BJ (cell line): Measurements from ENCODE around the gene ARRDC3. TPM values are rescaled to one million over a fixed set of nuclear protein-coding genes. Genes with fewer than 3 reads are reported as not detected.

Experiments used
- CTCF ChIA-PET: fragments of 350-600 bp; formaldehyde crosslinking; extraction: SDS; loops from one replicate; lab custom pipeline; 2021; ENCODE audit warnings: antibody characterized with exemption, inconsistent platforms; lab: Yijun Ruan, JAX
- POLR2A ChIA-PET: fragments of 300-600 bp; sonication (Branson Sonifier 250); formaldehyde crosslinking; extraction: SDS; loops from one replicate; lab custom pipeline; 2021; ENCODE audit warnings: antibody characterized with exemption; lab: Charles Lee
- DNase-seq: peaks from one replicate; pipeline ENCODE4 v3.0.0-alpha.2; 2011; ENCODE audit warnings: low read depth
- H3K27me3 ChIP-seq: 2 replicates; pipeline ENCODE4 v1.6.0; 2011; ENCODE audit warnings: low read length; ENCODE audit not compliant: control insufficient read depth, insufficient read depth
- H3K36me3 ChIP-seq: 2 replicates; pipeline ENCODE4 v1.5.1; 2011; ENCODE audit warnings: low read length; ENCODE audit not compliant: control insufficient read depth, insufficient read depth
- H3K4me3 ChIP-seq: 2 replicates; pipeline ENCODE4 v1.5.1; 2011; ENCODE audit warnings: low read depth, mild to moderate bottlenecking, control low read depth, low read length
- polyA plus RNA-seq: library from polyadenylated mRNA; depleted of rRNA; stranded (reverse); fragments of >200 nt; gene quantifications from 2 replicates; pipeline ENCODE4 v1.2.3, GENCODE V29; 2011
- TF ChIP-seq, protein P1 (sequence below): IDR thresholded peaks from 2 replicates; pipeline ENCODE4 v1.5.1; 2011; ENCODE audit warnings: low read depth, mild to moderate bottlenecking, control low read depth, inconsistent platforms, low read length, moderate library complexity; ENCODE audit not compliant: insufficient read depth

The ARRDC3 gene
- polyA plus RNA-seq, 1 experiment = 20.7 TPM

DNA sequence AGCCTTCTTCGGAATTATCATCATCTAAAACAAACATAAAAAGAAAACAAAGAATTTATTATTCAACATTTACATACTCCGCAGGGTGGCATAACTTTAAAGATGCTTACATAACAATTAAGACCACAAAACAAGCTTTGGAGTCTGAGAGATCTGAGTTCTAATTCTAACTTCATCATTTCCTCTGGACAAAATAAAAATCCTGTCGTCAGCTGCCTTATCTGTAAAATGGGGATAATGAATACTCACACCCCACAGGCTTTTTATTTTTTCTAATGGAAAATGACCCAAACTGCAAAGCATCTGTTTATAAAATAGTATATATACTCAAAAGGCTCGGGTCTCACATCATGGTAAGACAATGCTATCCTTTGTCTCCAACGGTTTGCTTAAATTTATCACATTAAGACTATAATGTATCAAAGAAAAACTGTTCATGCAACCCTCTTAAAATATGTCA is 4.3 kb downstream of the ARRDC3 start:
- ChIA-PET CTCF (interaction anchor here (0.9 kb wide), 1 partner anchor 274 kb away, joined by 3 read pairs; no protein-coding TSS in a partner anchor), POLR2A (no interaction called here)
- DNase-seq = no peak
- peaks cover 7% of the 10 kb centered on the region for H3K36me3 ChIP-seq
- H3K27me3 ChIP-seq = no peaks in the 10 kb centered on the region
- TF ChIP-seq, protein P1, sequence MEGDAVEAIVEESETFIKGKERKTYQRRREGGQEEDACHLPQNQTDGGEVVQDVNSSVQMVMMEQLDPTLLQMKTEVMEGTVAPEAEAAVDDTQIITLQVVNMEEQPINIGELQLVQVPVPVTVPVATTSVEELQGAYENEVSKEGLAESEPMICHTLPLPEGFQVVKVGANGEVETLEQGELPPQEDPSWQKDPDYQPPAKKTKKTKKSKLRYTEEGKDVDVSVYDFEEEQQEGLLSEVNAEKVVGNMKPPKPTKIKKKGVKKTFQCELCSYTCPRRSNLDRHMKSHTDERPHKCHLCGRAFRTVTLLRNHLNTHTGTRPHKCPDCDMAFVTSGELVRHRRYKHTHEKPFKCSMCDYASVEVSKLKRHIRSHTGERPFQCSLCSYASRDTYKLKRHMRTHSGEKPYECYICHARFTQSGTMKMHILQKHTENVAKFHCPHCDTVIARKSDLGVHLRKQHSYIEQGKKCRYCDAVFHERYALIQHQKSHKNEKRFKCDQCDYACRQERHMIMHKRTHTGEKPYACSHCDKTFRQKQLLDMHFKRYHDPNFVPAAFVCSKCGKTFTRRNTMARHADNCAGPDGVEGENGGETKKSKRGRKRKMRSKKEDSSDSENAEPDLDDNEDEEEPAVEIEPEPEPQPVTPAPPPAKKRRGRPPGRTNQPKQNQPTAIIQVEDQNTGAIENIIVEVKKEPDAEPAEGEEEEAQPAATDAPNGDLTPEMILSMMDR = no peak
- peak overlapping the region; percentile 64 for H3K4me3 ChIP-seq

DNA sequence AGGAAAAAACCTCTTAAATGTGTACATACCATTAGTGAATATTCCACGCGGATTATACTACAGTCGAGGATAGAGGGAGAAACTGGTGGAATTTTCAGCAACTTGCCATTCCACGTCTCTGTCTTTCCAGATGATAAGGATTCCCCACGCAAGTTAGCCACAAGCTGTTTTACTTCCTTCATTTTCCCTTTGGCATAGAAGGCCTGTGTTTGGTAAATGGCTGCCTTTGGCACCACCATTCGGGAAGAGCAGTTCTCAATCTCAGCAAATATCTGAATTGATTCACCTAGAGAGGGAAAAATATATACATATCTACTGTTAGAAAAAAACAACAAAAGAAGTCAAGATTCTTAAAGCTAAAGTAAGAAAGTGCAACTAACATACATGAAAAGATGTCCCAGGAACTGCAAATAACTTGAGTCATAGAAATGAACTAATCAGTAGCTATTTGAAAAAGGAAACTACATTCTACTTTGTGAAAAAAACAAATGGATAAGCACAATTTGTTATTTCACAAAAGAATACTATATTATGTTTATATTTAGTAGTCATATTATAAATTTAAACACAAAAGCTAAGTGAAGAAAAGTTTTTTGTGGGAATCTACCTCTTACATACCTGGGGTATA is 8.1 kb downstream of the ARRDC3 start:
- H3K36me3 ChIP-seq = peaks cover 16% of the 10 kb centered on the region
- TF ChIP-seq, protein P1 = no peak
- H3K27me3 ChIP-seq = no peaks in the 10 kb centered on the region
- ChIA-PET CTCF (interaction anchor here (0.9 kb wide), 1 partner anchor 268 kb away, joined by 3 read pairs; no protein-coding TSS in a partner anchor), POLR2A (no interaction called here)
- no peak for DNase-seq
- H3K4me3 ChIP-seq = no peak overlapping the region

DNA sequence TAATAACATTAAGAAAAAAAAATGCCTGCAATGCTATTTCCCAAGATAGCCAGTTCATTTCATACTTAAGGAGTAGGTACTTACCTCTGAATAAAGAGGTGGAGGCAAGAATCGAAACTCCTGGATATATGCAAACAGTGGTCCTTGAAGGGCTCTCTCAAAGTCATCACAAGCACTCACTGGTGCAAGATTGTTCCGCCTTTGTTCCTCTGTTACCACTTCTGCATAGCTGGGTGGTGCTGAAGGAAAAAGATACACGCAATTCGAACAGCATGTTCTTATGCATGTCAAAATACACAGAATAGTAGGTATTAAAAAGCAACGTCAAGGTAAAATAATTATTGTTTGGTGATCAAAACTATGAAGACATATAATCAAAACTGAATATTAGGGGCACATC is 9.5 kb downstream of the ARRDC3 start:
- Histone ChIP-seq H3K36me3 (peaks cover 16% of the 10 kb centered on the region), H3K4me3 (no peak overlapping the region), H3K27me3 (no peaks in the 10 kb centered on the region)
- POLR2A ChIA-PET = no interaction called here
- TF ChIP-seq, protein P1 = no peak
- CTCF ChIA-PET = interaction anchor here (0.5 to 2.0 kb wide), 3 partner anchors 11 to 442 kb away, joined by 3 to 4 read pairs (median 4); no protein-coding TSS in a partner anchor
- DNase-seq = no peak

DNA sequence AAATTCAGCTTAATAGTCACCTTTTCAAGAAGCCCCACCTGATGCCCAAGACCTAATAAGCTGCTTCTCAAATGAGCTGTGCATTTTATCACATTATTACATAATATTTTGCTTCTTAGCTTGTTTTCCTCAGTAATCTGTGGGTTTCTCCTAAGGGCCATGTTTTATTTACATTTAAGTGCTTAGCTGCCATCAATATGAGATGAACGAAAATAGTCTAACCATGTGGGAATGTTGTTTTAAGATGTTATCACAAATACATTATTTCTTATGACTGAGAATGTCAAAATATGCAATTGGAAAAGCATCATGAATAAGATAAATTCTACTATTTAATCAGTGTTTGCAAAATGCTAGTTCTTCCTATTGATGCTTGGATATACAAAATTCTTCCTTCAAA is 10.1 kb downstream of the ARRDC3 start:
- TF ChIP-seq, protein P1 = no peak
- ChIA-PET POLR2A (no interaction called here), CTCF (interaction anchor here (0.5 to 2.0 kb wide), 4 partner anchors 12 to 506 kb away, joined by 3 to 4 read pairs (median 4); no protein-coding TSS in a partner anchor)
- Histone ChIP-seq H3K36me3 (peaks cover 19% of the 10 kb centered on the region), H3K4me3 (no peak overlapping the region), H3K27me3 (no peaks in the 10 kb centered on the region)
- DNase-seq = no peak

DNA sequence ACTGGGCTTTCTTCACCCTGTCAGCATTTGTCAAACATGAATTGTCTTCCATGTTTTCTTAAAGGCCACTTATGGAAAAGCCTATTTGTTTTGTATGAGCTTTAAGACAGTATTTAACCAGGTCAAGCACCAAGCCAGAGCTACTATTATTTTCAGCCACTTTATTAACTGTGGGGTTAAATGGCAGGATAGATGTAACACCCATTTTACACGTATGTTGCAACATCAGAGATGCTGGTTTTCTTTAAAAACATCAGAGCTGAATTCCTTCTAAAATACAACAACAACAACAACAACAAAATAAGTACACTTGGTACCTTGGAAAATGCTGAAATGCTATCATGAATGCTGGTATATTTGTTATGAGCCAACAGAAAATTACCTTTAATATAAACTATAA is 13.6 kb downstream of the ARRDC3 start:
- TF ChIP-seq, protein P1 = no peak
- CTCF ChIA-PET = no interaction called here
- no peak for DNase-seq
- H3K4me3 ChIP-seq = no peak overlapping the region
- POLR2A ChIA-PET = no interaction called here
- H3K27me3 ChIP-seq = no peaks in the 10 kb centered on the region
- H3K36me3 ChIP-seq = peaks cover 16% of the 10 kb centered on the region
